HG03342 (cell line): ENCODE measurements around the gene DNMT3B.
"Not testable (repeated sequence)": the region's sequence is repeated elsewhere in the genome, so short reads cannot be mapped to it uniquely, and the experiment has no call there.

ENCODE experiments used
- ATAC-seq: cut with Tn5 transposase; IDR thresholded peaks from one replicate; pipeline ENCODE4 v1.9.1; 2021; ENCODE audit warnings: mild to moderate bottlenecking, moderate library complexity; ENCODE audit not compliant: unreplicated experiment

The DNMT3B gene

GRCh38 chr20:32789896-32790750, 27.9 kb downstream of the DNMT3B start:
- no peak for ATAC-seq

GRCh38 chr20:32790751-32791057, 28.5 kb downstream of the DNMT3B start:
- no peak for ATAC-seq

GRCh38 chr20:32792316-32792715, 30.1 kb downstream of the DNMT3B start:
- peak; percentile 77 for ATAC-seq

- peak; percentile 5 for ATAC-seq
Measured at GRCh38 chr20:32792731-32793458, 30.7 kb downstream of the DNMT3B start.

GRCh38 chr20:32796383-32796948, 34.3 kb downstream of the DNMT3B start:
- no peak for ATAC-seq

GRCh38 chr20:32796981-32797451, 34.8 kb downstream of the DNMT3B start:
- no peak for ATAC-seq

- ATAC-seq: not testable (repeated sequence)
Measured at GRCh38 chr20:32797571-32797970, 35.4 kb downstream of the DNMT3B start.

GRCh38 chr20:32798046-32798981, 36.1 kb downstream of the DNMT3B start:
- no peak for ATAC-seq

GRCh38 chr20:32803092-32803491, 40.9 kb downstream of the DNMT3B start:
- no peak for ATAC-seq

- no peak for ATAC-seq
Measured at GRCh38 chr20:32804022-32804715, 42.0 kb downstream of the DNMT3B start.

- ATAC-seq: no peak
Measured at GRCh38 chr20:32804817-32805216, 42.6 kb downstream of the DNMT3B start.

GRCh38 chr20:32805721-32806120, 43.5 kb downstream of the DNMT3B start:
- ATAC-seq: no peak

- ATAC-seq: no peak
Measured at GRCh38 chr20:32806356-32806755, 44.2 kb downstream of the DNMT3B start.

GRCh38 chr20:32807706-32808105, 45.5 kb downstream of the DNMT3B start:
- ATAC-seq: no peak

GRCh38 chr20:32808438-32808837, 46.3 kb downstream of the DNMT3B start:
- ATAC-seq: no peak

- ATAC-seq: no peak
Measured at GRCh38 chr20:32809907-32810306, 47.7 kb downstream of the DNMT3B start.

GRCh38 chr20:32810941-32811340, 48.8 kb downstream of the DNMT3B start:
- no peak for ATAC-seq

GRCh38 chr20:32811886-32812285, 49.7 kb downstream of the DNMT3B start:
- no peak for ATAC-seq

- ATAC-seq: peak; percentile 55
Measured at GRCh38 chr20:32819992-32820697, 58.0 kb downstream of the DNMT3B start.
